Hematopoietic multipotent progenitor cell treated with erythropoietin and hydrocortisone succinate and interleukin-3 and kit ligand, for 6 days (in vitro differentiated cells): ENCODE measurements around the gene TSR3.

ENCODE experiments used
- DNase-seq: peaks from one replicate; pipeline ENCODE4 v3.0.0-alpha.2; 2015

Gene TSR3

DNA sequence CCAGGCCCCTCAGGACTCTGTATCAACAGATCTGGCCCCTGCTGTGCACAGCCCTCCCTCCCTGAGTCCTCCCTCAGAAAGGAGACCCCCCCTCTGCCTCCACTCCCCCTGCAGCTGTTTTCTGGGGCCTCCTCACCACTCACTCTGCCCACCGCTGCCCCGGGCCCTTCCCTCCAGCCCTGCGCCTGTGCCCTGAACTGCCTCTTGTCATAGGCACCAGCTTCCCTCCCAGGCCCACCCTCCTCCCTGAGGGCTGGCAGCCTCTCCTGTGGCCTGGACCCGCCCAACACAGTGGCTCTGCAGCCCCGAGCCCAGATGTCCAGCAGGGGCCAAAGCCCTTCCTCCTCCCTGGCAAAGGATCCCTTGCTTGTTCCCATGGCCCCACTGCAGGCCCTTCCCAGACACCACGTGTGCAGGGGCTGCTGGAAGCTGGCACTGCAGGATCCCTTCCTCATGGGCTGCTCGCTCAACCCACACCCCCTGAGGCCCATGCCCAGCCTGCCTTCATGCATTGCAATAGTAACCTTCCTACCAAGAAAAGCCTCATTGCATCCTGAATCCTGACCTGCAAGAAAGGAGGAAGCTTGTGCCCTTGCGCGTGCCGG is 25.8 kb upstream of the TSR3 start:
- peak; percentile 27 for DNase-seq

DNA sequence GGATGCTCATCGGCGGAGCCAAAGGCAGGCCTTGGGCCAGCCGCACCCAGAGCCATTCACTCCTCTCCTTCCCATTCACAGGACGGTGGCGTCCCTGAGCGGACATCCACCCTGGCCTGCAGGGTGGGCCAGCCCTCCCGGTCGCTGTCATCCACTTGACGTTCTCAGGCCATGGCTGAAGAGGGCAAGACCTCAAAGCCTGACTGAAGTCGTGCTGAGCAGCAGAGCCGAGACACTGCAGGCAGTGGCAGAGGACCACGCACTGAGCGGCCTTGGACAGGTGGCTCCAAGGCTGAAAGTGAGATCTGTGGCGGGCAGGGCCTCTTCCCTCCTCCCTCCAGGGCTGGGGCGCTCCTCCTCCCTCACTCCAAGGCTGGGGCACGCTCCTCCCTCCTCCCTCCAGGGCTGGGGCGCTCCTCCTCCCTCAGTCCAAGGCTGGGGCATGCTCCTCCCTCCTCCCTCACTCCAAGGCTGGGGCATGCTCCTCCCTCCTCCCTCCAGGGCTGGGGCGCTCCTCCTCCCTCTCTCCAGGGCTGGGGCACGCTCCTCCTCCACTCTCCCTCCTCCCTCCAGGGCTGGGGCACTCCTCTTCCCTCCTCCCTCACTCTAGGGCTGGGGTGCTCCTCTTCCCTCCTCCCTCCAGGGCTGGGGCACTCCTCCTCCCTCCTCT is 24.2 kb upstream of the TSR3 start:
- DNase-seq: peak; percentile 17

DNA sequence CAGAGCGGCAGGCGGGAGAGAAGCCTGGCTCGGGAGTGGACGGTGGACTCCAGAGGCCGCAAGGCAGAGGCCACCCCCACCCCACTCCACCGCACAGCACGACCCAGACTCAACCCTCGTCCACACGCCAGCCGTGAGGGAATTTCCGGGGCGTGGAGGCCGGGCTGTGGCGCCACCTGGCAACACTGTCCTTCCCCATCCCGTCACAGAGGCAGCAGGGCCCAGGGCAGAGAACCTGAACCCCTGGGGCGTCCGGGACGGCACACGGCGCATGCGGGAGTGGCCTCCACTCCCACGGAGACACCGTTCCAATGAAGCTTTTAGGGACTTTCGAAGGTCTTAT is 23.6 kb upstream of the TSR3 start:
- no peak for DNase-seq

DNA sequence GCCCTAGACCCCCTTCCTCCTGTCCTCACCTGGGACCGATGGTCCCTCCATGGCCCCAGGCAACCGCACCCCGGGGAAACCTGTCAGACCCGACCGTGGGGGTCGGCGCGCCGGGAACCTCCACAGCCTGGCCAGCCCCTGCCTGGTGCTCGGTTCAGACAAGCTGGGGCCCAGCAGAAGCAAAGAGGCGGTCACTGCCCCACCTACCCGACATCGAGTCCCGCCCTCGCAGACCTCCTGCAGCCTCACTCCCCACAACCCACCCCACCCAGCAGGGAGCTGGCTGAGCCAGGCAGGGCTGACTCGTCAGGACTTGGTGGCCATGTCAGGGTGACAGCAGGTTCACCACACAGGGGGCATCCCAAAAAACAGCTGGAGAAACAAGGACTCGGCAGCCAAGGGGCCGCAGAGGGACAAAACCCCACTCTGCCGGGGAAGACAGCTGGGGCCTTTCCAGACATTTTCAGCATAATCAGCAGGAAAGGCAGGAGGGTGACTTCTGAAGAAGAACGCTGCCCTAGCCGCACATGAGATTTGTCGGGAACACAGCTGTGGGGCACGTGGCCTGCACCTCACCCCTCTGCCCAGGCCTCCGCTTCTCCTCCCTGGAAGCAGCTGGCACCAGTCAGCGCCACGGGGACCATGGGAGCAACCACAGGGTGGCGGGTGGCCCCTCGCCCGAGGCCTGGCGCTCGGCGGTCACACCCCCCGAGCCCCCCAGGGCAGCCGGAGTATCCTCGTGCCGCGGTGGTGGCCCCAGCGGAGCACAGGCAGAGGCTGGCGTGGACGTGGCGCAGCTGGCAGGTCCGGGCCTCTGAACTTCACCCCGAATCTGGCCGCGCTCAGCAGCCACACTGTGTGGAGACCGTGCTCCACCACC is 23.0 kb upstream of the TSR3 start:
- DNase-seq: peak; percentile 30

DNA sequence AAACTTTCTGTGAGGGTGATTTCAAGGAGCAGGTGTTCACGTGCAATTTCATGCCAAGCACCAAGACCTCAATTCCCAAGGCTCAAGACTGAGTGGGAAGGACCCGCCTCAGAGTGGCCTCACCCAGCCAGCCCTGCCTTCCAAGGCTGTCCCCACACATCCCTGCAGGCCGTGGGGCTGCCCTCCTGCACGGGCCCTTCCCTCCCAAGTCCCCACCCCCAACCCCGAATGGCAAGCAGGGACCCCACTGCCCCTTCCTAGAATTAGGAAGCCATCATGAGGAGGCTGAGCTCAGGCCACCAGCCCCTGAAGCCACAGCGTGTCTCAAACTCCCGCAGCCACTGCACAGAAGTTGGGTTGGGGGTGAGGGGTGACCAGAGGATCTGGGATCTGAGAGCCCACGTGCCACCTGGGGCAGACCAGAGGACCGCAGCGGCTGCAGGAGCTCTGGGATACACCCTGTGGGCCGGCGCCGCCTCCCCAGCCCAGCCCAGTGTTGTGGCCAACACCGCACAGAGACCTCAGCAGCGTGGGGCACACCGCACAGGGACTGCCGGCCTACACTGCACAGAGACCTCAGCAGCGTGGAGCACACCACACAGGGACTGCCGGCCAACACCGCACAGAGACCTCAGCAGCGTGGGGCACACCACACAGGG is 20.7 kb upstream of the TSR3 start:
- no peak for DNase-seq

DNA sequence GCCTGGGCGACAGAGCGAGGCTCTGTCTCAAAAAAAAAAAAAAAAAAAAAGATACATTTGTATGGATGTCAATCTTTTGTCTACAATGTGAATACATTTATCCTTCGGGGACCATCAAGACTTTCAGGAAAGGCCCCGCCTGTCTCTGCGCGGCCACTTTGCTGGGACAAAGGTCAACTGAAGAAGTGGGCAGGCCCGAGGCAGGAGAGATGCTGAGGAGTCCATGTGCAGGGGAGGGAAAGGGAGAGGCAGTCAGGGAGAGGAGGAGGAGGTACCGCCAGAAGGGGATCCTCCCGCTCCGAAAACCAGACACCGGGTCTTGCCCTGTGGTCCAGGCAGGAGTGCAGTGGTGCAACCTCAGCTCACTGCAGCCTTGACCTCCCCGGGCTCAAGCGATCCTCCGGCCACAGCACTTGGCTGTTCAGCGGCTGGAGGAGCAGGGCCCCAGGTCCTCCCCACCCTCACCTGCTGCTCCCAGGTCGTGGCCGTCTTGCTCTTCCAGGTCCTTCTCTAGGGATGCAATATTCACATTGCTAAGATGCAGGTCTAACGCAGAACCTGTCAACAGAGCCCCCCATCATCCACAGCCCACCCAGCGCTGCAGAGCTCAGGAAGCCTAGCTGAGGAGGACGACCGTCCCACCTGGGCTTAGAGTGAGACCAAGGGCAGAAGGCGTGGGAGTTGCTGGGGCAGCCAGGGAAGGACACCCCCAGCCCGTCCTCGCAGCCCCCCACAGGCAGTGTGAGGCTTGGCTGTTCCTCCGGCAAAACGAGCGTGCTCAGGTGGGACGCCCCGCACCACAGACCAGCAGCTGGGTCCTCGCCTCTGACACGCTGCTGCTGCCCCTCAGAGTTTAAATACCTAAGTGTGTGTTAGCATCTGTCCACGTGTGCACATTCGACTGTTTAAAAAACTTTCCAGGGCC is 19.6 kb upstream of the TSR3 start:
- DNase-seq: no peak

DNA sequence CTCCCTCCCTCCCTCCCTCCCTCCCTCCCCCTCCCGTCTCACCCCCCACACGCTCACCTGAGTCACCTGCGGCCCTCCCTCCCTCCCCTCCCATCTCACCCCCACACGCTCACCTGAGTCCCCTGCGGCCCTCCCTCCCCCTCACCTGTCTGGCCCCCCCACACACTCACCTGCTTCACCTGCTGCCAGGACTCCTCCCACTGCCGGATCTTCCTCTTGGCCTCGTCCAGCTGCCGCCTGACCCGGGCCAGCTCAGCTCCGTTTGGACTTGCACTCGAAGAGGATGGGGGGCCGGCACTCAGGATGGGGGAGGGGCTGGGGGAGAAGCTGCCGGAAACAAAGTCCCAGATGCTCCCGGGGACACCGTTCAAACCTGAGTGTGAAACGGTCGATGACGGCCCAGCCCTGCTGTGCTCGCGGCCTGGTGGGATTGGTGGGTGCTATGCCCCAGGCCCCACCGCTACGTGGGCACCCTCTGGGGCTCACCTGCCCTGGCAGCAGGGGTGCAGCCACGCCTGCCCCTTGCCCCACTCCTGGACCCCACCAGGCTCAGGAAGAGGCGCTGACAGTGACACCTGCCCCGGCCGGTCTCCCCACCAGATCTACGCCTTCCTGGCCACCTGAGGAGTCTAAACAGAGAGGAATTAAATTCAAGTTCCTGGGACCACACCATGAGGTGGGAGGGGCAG is 16.0 kb upstream of the TSR3 start:
- DNase-seq: no peak

DNA sequence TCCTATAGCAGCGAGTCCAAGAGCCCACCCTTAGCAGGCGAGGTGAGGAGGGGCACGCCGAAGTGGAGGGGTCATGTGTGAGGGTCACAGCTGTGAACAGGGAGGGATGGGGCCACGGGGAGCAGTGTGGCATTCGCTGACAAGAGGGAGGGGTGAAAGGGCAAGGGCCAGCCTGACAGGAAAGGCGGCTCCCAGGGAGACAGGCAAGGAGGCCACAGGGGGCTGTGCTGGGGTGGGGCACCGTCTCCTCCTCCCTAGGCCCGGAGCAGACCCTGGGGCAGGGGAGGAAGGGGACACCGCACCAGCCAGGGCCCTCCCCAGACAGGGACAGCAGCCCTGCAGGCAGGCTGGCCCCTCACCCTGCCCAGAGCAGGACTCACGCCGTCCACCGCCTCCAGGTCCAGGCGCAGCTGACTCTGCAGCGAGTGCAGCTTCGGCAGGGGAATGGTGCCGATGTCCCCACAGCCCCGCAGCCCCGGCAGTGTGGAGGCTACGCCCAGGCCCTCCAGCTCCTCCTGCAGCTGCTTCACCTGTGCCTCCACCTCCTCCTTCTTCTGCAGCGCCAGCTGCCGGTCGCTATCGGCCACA is 15.1 kb upstream of the TSR3 start:
- no peak for DNase-seq

DNA sequence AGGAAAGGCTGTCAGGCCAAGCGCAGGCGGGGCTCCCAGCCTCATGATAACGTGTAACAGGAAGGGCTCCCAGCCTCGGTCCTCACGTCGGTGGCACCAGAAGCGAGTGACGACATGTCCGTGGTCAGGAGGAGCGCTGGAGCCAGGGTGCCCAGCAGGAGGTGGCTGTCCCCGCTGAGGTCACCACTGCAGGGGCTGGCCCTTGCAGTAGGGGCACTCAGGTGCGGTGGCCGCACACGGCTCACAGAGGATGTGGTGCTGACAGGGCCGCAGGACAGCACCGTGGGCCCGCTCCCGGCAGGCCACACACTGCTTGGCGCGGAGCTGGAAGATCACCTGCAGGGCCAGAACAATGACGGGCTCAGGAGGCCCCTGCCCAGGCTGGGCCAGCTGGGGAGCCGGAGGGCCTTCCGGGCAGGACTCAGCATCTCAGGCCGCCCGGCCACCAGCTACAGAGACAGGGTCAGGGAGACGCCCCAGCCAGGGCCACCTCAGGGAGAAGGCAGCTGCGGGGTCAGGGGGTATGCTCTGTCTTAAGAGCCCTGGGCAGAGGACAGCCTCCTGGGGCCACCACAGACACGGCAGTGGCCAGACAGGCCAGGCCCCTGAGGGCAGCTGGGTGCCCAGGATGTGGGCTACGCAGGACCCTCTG is 14.5 kb upstream of the TSR3 start:
- DNase-seq: no peak

DNA sequence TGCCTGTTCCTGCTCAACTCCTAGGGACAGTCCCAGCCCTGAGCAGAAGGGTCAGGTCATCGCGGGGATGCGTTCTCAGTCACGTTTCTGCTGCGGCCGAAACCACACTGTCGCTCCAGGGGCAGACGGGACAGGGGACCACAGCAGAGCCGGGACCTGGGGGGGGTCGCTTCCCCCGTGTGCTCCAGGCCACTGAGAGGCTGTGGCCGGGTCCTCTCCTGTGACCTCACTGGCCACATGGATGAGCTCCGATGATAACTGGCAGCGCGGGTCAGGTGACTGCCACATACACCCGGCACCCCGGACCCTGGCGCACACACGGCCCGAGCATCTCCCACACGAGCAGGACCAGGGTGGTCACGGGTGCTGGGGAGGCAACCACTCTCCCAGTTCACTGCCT is 12.8 kb upstream of the TSR3 start:
- no peak for DNase-seq

DNA sequence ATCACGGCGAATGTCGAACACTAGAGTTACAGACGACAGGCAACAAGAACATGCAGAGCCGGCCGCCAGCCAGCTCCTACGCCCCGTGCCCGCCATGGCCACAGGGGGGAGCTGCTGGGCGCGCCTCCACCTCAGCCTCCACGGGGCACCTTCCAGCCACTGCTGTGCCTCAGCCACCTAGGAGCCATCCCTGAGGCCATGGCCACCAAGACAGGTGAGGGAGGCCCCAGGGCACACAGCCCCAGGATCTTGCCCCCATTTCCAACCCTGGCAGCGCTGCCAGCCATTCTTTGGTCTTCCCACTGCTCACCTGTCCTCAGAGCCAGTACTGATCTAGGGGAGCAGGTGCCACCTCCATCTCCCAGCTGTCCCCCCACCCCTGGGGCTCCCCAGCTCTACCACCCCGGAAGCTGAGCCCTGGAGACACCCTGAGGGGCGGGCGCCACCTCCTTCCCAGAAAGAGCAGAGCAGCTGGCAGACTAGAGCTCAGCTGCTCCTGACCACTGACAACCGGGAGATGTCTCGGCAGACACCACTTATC is 11.9 kb upstream of the TSR3 start:
- DNase-seq: peak; percentile 80

DNA sequence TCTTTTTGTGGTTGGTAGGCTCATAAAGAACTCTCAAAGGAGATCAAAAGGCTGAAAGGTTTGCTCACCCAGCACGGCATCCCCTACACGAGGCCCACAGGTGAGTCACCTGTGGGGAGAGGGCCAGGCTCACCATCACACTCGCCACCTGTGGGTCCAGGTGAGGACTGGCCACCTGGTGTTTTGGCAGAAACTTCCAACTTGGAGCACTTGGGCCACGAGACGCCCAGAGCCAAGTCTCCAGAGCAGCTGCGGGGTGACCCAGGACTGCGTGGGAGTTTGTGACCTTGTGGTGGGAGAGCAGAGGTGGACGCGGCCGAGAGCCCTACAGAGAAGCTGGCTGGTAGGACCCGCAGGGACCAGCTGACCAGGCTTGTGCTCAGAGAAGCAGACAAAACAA is 11.1 kb upstream of the TSR3 start:
- DNase-seq: no peak

DNA sequence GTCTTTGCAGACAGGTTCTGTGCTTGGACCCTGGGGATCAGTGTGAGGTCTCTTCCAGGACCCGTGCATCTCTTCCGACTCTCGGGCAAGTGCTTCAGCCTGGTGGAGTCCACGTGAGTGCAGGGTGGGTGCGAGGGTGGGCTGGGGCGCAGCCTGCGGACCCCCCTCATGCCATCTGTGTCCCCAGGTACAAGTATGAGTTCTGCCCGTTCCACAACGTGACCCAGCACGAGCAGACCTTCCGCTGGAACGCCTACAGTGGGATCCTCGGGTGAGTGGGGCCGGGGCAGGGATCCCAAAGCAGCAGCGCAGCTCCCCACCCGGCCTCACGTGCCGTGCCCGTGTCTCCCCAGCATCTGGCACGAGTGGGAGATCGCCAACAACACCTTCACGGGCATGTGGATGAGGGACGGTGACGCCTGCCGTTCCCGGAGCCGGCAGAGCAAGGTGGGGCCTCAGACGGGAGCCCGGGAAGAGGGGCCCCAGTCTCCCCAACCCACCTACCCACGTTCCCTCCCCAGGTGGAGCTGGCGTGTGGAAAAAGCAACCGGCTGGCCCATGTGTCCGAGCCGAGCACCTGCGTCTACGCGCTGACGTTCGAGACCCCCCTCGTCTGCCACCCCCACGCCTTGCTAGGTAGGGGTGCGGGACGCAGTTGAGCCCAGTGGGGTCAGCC is 10.1 kb upstream of the TSR3 start:
- DNase-seq: no peak

DNA sequence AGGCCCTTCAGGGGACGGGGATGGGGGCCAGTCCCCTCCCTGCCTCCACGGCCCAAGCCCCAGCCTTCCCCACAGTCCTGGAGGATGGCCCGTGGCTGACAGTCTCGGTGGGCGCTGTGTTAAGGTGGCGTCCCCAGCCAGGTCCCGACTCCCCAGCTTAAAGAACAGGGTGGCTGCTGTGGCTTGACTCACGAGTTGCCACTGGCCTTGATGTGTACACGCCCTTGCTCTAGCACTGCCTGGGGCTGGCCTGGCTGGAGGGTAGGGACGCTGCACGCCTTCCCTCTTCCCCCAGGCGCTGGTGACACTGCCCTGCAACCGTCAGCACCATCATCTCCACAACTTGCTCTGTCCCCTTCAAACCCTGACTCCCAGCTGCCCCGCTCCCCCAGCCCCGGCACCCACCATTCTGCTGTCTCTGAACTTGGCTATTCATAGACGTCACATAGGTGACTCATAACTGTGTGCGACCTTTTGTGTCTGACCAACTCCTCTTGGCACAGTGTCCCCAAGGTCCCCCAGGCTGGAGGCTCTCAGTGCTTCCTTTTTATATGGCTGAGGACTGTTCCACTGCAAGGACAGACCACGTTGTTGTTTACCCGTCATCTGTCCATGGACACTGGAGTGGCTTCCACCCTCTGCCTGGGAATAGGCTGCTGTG is 6.4 kb upstream of the TSR3 start:
- DNase-seq: no peak

DNA sequence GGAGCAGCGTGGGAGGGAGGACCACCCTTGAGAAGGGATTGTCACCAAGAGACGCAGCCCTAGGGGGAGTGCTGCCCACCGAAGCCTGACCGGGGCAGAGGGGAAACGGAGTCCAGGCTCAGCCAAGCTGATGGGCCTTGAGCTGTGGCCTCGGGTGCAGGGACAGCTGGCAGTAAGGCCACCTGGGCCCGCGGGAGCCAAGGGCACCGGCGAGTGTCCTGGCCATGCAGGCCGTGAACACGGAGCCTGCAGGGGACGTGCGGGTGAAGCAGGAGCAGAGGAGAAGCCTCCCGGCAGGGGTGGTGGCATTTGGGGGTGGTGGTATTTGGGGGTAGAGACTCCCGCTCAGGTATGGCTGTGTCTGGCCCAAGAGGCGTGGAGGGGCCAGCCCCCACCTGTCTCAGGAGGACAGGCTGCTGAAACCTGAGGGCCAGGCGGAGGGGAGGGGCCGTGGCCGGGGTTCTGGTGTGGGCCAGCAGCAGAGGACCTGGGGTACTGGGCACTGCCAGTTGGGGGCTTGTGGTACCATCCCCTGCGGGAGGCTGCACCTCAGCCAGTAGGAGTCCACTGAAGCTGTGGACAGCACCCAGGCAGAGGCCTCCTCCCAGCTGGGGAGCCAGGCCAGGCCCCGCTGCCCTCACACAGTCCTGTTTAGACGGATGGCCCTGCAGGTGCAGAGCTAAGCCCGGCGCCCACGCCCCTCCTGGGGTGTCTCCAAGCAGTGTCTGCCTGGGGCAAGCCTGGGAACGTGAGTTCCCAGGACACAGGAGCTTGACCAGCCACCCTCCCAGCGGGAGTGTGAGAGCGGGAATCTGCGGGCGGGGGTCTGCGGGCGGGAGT is 4.6 kb upstream of the TSR3 start:
- no peak for DNase-seq

DNA sequence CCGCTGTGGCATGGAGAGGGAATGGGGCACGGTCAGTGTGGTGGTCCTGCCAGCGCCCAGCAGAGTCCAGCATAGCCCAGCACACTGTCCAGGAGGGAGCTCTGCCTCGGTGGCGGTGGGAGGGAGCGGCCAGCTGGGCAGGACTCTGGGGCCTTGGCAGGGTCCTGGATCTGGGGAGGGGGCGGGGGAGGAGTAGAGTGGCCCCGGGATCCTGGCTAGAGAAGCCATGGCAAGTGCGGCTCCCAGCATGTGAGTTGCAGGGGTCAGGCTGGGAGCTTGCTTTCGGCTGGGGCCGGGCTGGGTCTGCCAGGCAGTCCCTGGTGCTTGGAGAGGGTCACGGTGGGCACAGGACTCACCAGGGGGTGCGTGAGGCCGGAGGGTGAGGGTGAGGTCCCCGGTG is 3.9 kb upstream of the TSR3 start:
- DNase-seq: no peak

DNA sequence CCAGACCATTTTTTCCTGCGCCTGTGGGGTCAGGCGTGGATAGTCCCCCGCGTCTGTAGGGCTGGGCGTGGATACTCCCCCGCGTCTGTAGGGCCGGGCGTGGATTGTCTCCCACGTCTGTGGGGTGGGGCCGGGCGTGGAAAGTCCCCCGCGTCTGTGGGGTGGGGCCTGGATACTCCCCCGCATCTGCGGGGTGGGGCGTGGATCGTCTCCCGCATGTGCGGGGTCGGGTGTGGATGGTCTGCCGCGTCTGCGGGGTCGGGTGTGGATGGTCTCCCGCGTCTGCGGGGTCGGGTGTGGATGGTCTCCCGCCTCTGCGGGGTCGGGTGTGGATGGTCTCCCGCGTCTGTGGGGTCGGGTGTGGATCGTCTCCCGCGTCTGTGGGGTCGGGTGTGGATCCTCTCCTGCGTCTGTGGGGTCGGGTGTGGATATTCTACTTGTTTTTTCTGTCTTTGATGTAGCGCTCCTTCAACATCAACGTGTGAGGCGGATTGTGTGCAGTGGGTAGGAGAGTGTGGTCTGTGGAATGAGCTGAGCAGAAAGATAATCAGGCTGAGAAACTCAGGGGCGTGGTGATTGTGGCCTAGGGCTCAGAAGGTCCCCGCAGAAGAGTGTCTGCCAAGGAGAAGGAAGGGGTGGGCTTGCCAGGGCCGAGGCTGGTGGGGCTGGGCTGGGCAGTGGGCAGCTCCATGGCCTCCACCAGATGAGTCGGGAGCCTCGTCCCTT is 3.3 kb upstream of the TSR3 start:
- DNase-seq: peak; percentile 80

DNA sequence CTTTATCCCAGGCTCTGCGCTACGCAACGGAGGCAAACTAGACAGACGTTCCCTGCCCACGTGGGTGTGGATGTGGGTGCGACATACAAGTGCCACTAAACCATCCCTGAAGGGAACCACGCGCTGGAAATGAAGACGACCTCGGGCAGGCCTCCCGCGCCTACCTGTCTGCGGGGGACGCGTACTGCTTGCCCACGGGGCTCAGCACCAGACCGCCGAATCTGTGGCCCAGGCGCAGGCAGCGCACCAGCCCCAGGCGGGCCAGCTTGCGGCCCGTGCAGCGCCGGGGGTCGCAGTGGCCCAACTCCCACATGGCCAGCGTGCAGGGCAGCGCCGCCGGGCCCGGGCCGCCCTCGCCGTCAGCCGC is 480 bp downstream of the TSR3 start:
- DNase-seq: peak; percentile 42
